Activated T-cell treated with anti-CD3 and anti-CD28 coated beads, Interleukin-2, amount 50 U/mL, for 72 hours (primary cell): Measurements from ENCODE around the gene LUC7L3. TPM values are rescaled to one million over a fixed set of nuclear protein-coding genes. Genes with fewer than 3 reads are reported as not detected.

Experiments used
- ATAC-seq, 2 donors: fragments of 150-1000 bp; cut with Tn5 transposase; replicated peaks in 1 of 2; 2 replicates each; pipeline ENCODE4 v1.10.0; 2021; ENCODE audit warnings: moderate library complexity in 2 of 2, mild to moderate bottlenecking in 1 of 2
- DNase-seq, 2 donors: peaks; one replicate each; pipeline ENCODE4 v3.0.0; 2021 to 2022; ENCODE audit warnings: mixed read lengths in 1 of 2
- H3K27ac Mint-ChIP-seq: one replicate; pipeline ENCODE4 v1.8.0; 2022; ENCODE audit warnings: mild to moderate bottlenecking, moderate library complexity, mixed read lengths
- H3K27me3 Mint-ChIP-seq: one replicate; pipeline ENCODE4 v1.8.0; 2022; ENCODE audit warnings: low read depth, mixed read lengths
- H3K36me3 Mint-ChIP-seq, 2 donors: one replicate each; pipeline ENCODE4 v1.8.0; 2022; ENCODE audit warnings: mixed read lengths in 2 of 2, mild to moderate bottlenecking in 1 of 2; ENCODE audit not compliant: insufficient read depth in 2 of 2
- H3K4me1 Mint-ChIP-seq: one replicate; pipeline ENCODE4 v1.8.0; 2022; ENCODE audit warnings: low read depth, mixed read lengths
- H3K4me3 Mint-ChIP-seq, 2 donors: one replicate each; pipeline ENCODE4 v1.8.0; 2022; ENCODE audit warnings: mild to moderate bottlenecking in 2 of 2, mixed read lengths in 2 of 2, moderate library complexity in 2 of 2
- H3K9me3 Mint-ChIP-seq, 2 donors: one replicate each; pipeline ENCODE4 v1.8.0; 2022; ENCODE audit warnings: mixed read lengths in 2 of 2
- total RNA-seq, 2 donors: library from RNA; stranded (reverse); gene quantifications; one replicate each; pipeline ENCODE4 v1.2.3, GENCODE V29; 2022

The LUC7L3 gene
- total RNA-seq, 2 donors from 2014 or later, result 148 to 190 TPM

- Mint-ChIP-seq H3K4me1 (peaks cover 71% of the 10 kb centered on the region), H3K27me3 (no peaks in the 10 kb centered on the region), H3K9me3 (no peaks in the 10 kb centered on the region), H3K4me3 (peak overlapping the region; percentile 58 to 85), H3K36me3 (peaks cover 0 to 8% of the 10 kb centered on the region in 2 donors), H3K27ac (peak overlapping the region; percentile 97)
- ATAC-seq (peak; percentile 63 to 68), DNase-seq (no peak)
These were observed 9.7 kb downstream of the LUC7L3 start for GRCh38 chr17:50728881-50729765.

DNA sequence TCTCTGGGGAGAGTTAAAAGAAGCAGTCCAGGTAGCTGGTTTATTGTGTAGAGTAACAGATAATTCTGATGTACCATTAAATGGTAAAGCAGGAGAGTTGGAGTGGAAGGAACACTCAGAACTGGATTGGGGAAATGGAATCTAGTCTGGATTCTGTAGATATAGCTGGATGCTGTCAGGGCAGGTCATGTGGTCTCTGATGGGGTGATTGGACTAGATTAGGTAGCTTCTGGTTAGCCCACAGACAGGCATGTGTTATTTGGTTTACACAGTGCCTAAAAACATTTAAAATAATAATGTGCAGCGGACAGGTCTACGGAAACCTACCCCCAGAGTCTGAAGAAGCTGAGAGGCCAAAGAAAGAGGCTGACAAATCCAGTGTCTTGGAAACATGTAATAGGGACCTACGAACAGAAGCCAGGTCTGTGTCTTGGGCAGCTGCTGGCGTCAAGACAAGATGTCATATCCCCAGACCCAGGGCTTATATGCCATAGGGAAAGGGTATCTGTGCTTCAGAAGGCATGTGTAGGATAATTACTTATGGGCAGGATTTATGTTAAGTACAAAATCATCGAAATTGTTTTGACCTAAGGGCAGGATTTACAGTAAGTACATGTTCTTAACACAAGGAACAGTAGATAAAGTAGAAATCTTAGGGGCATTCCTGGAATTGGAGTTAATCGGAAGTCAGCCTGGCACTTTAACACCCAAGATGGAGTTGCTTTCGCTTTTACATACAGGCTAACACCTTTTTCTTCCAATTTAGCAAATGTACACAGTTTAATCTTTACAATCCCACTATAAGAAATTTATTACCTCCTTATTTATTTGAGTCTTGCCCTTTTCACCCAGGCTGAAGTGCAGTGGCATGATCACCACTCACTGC, 12.4 kb downstream of the LUC7L3 start:
- peak overlapping the region in 1 of 2 donors; percentile 25 for H3K4me3 Mint-ChIP-seq
- ATAC-seq (no peak), DNase-seq (no peak)
- no peaks in the 10 kb centered on the region for H3K9me3 Mint-ChIP-seq
- no peaks in the 10 kb centered on the region for H3K27me3 Mint-ChIP-seq
- H3K27ac Mint-ChIP-seq, result peak overlapping the region; percentile 86
- H3K36me3 Mint-ChIP-seq, result peaks cover 0 to 9% of the 10 kb centered on the region in 2 donors
- H3K4me1 Mint-ChIP-seq, result peaks cover 85% of the 10 kb centered on the region

GRCh38 chr17:50735287-50735686, 15.9 kb downstream of the LUC7L3 start:
- H3K4me3 Mint-ChIP-seq, result no peak overlapping the region
- peaks cover 0 to 22% of the 10 kb centered on the region in 2 donors for H3K36me3 Mint-ChIP-seq
- no peak for ATAC-seq
- H3K27me3 Mint-ChIP-seq, result no peaks in the 10 kb centered on the region
- no peaks in the 10 kb centered on the region for H3K9me3 Mint-ChIP-seq
- H3K4me1 Mint-ChIP-seq, result peaks cover 83% of the 10 kb centered on the region
- no peak for DNase-seq
- H3K27ac Mint-ChIP-seq, result peak overlapping the region; percentile 11

DNA sequence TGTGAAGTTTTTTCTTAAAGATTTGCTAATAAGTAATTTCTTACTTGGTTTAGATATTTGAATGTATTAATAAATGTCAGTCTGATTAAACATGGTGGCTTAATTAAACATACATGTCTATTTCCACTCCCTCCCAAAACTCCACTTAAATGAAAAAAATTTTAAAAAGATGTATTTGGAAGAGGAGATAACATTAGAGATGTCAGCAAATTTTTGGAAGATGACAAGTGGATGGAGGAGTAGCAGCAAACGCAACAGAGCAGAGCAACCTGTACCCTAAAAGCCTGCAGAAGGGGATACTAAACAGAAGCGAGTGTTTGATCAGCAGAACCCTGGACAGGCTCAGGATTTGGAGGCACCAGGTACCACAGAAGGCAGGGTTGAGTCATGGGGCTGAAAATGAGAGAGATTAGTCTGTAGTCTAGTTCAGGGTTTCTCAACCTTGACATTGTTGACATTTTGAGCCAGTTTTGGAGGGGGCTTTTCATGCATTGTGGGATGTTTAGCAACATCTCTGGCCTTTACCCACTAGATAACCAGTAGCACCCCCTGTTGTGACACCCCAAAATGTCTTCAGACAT, 17.8 kb downstream of the LUC7L3 start:
- Mint-ChIP-seq H3K9me3 (no peaks in the 10 kb centered on the region), H3K4me3 (peak overlapping the region; percentile 24 to 38), H3K27me3 (no peaks in the 10 kb centered on the region), H3K4me1 (peaks cover 66% of the 10 kb centered on the region), H3K36me3 (peaks cover 5 to 26% of the 10 kb centered on the region in 2 donors), H3K27ac (peak overlapping the region; percentile 27)
- DNase-seq (peak; percentile 36 to 44), ATAC-seq (peak; percentile 93 to 97)

DNA sequence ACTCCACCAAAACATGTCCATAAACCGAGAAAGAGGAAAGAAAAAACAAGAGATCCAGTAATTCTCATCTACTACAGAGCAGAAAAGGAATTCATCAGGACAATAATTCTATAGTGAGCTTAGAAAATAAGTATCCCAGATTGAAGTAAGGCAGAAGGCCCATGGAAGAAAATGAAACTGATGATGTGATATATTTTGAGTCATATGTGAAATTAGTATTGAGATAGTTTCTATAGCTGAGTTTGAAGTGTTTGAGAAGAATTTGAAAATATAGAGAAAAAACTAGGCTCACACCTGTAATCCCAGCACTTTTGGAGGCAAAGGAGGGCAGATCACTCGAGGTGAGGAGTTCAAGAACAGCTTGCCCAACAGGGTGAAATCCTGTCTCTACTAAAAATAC, 19.7 kb downstream of the LUC7L3 start:
- Mint-ChIP-seq H3K4me1 (peaks cover 54% of the 10 kb centered on the region), H3K9me3 (no peaks in the 10 kb centered on the region), H3K27ac (peak overlapping the region; percentile 89), H3K4me3 (peak overlapping the region in 1 of 2 donors; percentile 12), H3K36me3 (peaks cover 5 to 36% of the 10 kb centered on the region in 2 donors), H3K27me3 (no peaks in the 10 kb centered on the region)
- peak; percentile 12 to 39 for ATAC-seq
- DNase-seq, result no peak

- no peaks in the 10 kb centered on the region for H3K9me3 Mint-ChIP-seq
- H3K4me1 Mint-ChIP-seq, result no peaks in the 10 kb centered on the region
- no peak overlapping the region for H3K27ac Mint-ChIP-seq
- no peaks in the 10 kb centered on the region for H3K27me3 Mint-ChIP-seq
- H3K4me3 Mint-ChIP-seq, result no peak overlapping the region
- H3K36me3 Mint-ChIP-seq, result peaks cover 16 to 55% of the 10 kb centered on the region in 2 donors
- DNase-seq (no peak), ATAC-seq (no peak)
These were observed 26.2 kb downstream of the LUC7L3 start for GRCh38 chr17:50745631-50746030.

DNA sequence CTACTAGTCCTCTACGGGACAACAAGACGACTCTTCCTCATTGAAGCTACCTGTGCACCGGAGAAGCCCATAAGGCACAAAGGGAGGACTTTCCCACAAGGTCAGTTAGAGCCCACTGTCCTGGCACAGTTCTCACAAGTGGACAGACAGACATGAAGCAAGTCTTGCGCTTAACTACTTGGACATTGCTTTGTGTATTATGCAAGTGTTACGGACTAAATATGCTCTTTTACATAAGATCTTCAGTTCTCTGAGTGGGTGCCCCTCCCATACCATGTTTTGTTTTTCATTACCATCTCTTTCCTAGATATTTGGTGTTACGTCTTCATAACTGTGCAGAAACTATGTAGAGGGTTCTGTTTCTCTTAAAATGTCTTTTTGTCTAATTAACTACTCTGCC, 29.8 kb downstream of the LUC7L3 start:
- Mint-ChIP-seq H3K27me3 (no peaks in the 10 kb centered on the region), H3K4me3 (no peak overlapping the region), H3K36me3 (peaks cover 11 to 42% of the 10 kb centered on the region in 2 donors), H3K27ac (peak overlapping the region; percentile 82), H3K9me3 (no peaks in the 10 kb centered on the region), H3K4me1 (no peaks in the 10 kb centered on the region)
- ATAC-seq (no peak), DNase-seq (no peak)

DNA sequence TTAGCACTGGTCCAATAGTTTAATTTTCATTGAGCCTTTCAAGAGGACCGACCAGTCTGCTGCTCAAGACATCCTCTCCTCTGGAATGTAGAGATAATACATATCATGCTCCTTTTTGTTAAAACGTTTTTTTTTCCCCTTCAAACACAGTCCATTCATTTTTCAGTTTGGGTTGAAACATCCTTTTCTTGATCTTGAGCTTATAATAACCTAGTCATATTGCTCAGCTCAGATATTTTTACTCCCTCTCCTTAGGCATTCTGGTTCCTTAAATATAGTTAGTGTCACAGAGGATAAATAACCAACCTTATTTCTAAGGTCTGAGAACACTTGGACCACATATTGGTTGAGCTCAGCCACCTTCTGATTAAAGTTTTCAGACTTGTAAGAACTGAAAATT, 35.1 kb downstream of the LUC7L3 start:
- Mint-ChIP-seq H3K27ac (no peak overlapping the region), H3K36me3 (peaks cover 3 to 13% of the 10 kb centered on the region in 2 donors), H3K4me3 (no peak overlapping the region)

DNA sequence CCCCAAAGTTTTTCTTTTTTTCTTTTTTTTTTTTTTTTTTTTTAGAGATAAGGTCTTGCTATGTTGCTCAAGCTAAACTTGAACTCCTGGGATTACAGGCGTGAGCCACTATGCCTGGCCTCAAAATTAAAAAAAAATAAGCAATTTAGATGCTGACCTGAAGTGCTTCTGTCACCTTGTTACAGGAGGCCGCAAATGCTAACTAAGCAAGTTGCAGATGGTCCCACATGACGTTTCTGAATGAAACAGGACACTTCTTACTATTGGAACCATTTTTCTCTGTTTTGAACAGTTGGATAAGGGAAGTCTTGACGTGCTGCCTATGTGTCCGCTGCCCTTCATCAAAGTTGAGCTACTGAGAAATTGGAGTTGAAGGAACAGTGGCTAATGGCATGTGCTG, 39.1 kb downstream of the LUC7L3 start:
- H3K4me3 Mint-ChIP-seq, result no peak overlapping the region
- H3K4me1 Mint-ChIP-seq, result peaks cover 12% of the 10 kb centered on the region
- ATAC-seq (no peak), DNase-seq (no peak)
- no peaks in the 10 kb centered on the region for H3K9me3 Mint-ChIP-seq
- H3K36me3 Mint-ChIP-seq, result peaks cover 0 to 2% of the 10 kb centered on the region in 2 donors
- H3K27me3 Mint-ChIP-seq, result no peaks in the 10 kb centered on the region
- no peak overlapping the region for H3K27ac Mint-ChIP-seq

More for the DNA sequence above, 35.1 kb downstream of the LUC7L3 start:
- no peak for DNase-seq
- H3K4me1 Mint-ChIP-seq, result peaks cover 4% of the 10 kb centered on the region
- ATAC-seq, result no peak
- H3K9me3 Mint-ChIP-seq, result no peaks in the 10 kb centered on the region
- no peaks in the 10 kb centered on the region for H3K27me3 Mint-ChIP-seq

DNA sequence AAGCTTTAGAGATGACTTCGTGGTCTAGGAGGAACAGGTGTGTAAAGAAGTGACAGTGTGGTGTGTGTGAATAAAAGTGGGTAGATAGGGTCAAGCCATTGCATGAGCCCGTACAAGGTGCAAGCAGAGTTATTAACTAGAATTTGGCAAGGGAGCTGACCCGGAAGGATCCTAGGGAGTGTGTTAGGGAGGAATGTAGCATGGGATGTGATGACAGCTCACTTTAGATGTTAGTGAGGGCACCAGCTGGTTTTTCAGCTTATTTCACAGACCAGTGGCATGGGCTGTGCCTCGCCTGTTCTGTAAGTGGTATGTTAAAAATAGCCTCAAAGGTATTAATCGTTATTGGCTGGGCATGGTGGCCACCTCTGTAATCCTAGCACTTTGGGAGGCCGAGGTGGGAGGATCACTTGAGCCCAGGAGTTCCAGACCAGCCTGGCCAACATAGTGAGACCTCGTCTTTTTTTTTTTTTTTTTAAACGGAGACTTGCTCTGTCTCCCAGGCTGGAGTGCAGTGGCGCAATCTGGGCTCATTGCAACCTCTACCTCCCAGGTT, 39.7 kb downstream of the LUC7L3 start:
- ATAC-seq (no peak), DNase-seq (no peak)
- H3K27ac Mint-ChIP-seq, result no peak overlapping the region
- H3K4me1 Mint-ChIP-seq, result peaks cover 12% of the 10 kb centered on the region
- H3K36me3 Mint-ChIP-seq, result peaks cover 0 to 2% of the 10 kb centered on the region in 2 donors
- no peak overlapping the region for H3K4me3 Mint-ChIP-seq
- H3K27me3 Mint-ChIP-seq, result peaks cover 2% of the 10 kb centered on the region
- no peaks in the 10 kb centered on the region for H3K9me3 Mint-ChIP-seq

DNA sequence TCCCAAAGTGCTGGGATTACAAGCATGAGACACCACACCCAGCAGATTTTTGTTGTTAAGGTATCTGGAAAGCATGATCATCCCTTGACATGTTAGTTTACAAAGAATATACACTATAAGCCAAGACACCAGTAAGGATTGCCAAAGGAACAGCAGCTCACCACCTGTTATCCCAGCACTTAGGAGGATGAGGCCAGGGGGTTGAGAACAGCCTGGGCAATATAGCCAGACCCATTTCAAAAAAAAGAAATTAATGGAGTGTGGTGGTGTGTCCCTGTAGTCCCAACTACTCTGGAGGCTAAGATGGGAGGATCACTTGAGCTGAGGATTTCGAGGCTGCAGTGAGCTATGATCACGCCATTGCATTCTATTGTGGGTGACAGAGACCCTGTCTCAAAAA, 42.8 kb downstream of the LUC7L3 start:
- peaks cover 10% of the 10 kb centered on the region for H3K27me3 Mint-ChIP-seq
- H3K9me3 Mint-ChIP-seq, result no peaks in the 10 kb centered on the region
- H3K36me3 Mint-ChIP-seq, result no peaks in the 10 kb centered on the region
- no peak overlapping the region for H3K27ac Mint-ChIP-seq
- H3K4me1 Mint-ChIP-seq, result peaks cover 13% of the 10 kb centered on the region
- H3K4me3 Mint-ChIP-seq, result no peak overlapping the region
- no peak for DNase-seq
- ATAC-seq, result no peak

DNA sequence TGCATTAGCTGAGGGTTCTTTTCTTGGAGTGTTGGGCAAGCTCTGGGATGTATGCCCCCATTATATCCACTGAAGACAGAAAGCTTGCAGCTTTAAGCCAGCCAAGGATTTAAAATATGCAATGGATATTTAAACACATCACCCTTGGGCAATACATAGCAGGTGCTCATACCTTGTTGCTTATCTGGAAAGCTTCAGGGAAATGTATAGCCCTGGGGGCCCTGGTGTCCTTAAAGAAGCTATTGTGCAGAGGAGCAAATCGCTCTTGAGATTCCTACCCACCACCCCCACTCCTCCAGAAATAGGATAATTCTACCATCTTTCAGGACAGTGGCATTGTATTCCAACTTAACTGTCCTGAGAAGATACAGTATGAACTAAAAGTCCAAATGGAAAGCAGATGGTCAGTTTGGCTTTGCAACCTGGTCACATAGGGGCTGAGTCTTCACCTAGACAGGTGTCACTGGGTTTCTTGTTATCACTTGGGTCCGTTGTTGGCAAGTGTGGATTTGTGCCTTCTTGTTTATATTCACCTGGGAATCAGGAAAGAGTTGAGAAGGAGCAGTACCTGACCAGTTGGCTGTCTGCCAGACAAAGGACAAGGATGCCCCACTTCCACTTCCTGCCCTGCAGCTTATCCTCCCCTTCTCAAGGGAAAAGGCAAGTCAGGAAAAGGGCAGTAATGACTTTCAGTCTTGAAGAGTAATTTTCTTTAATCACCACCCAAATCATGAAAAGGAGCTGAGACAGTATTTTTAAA, 44.5 kb downstream of the LUC7L3 start:
- H3K9me3 Mint-ChIP-seq, result no peaks in the 10 kb centered on the region
- H3K27ac Mint-ChIP-seq, result no peak overlapping the region
- DNase-seq (no peak), ATAC-seq (no peak)
- H3K27me3 Mint-ChIP-seq, result peaks cover 10% of the 10 kb centered on the region
- H3K36me3 Mint-ChIP-seq, result no peaks in the 10 kb centered on the region
- H3K4me3 Mint-ChIP-seq, result peak overlapping the region in 1 of 2 donors; percentile 11
- peaks cover 13% of the 10 kb centered on the region for H3K4me1 Mint-ChIP-seq
